ENCODE results near the gene RHNO1.

GRCh38 chr12:2842948-2843347, 34.1 kb upstream of the RHNO1 start:
- TF ChIP-seq CTCF (IDR thresholded peaks at IDR 0.05) (no peak), POLR2A (IDR thresholded peaks at IDR 0.05) (no peak)

Measured in Peyer's patch (tissue), 4 donors.